HepG2 (cell line): ENCODE data around the gene OR4B1. TPM values are rescaled to one million over a fixed set of nuclear protein-coding genes. Genes with fewer than 3 reads are reported as not detected.

Source experiments
- ARID5B ChIP-seq: IDR thresholded peaks from 2 replicates; pipeline ENCODE4 v1.4.0; 2020; ENCODE audit warnings: mild to moderate bottlenecking, missing genetic modification reagents
- CTCF ChIP-seq: sonication (generic); formaldehyde crosslinking; IDR thresholded peaks from 2 replicates; pipeline ENCODE4 v1.5.0; 2020; ENCODE audit warnings: mild to moderate bottlenecking, missing genetic modification reagents, moderate library complexity
- GMEB1 ChIP-seq: sonication (generic); formaldehyde crosslinking; IDR thresholded peaks from 2 replicates; pipeline ENCODE4 v1.5.1; 2020; ENCODE audit warnings: missing genetic modification reagents, mild to moderate bottlenecking, borderline replicate concordance
- MTA1 ChIP-seq: sonication (generic); formaldehyde crosslinking; IDR thresholded peaks from 2 replicates; pipeline ENCODE4 v1.4.0; 2020; ENCODE audit warnings: missing genetic modification reagents, mild to moderate bottlenecking, borderline replicate concordance
- NFAT5 ChIP-seq: sonication (generic); formaldehyde crosslinking; IDR thresholded peaks from 2 replicates; pipeline ENCODE4 v1.4.0; 2020; ENCODE audit warnings: missing genetic modification reagents
- RAD21 ChIP-seq: fragments of 450-650 bp; formaldehyde crosslinking; IDR thresholded peaks from 2 replicates; pipeline ENCODE4 v1.5.0; 2020; ENCODE audit warnings: mild to moderate bottlenecking
- REL ChIP-seq: sonication (generic); formaldehyde crosslinking; conservative IDR thresholded peaks from 2 replicates; pipeline ENCODE4 v1.8.0; 2022; ENCODE audit warnings: mild to moderate bottlenecking, missing genetic modification reagents, moderate library complexity
- SMC3 ChIP-seq: IDR thresholded peaks from 2 replicates; pipeline ENCODE4 v1.6.1; 2011; ENCODE audit warnings: low read length, improper control_type of control experiment
- TCF12 ChIP-seq, 2 experiments: fragments of 450-650 bp in 1 of 2; sonication (generic) in 1 of 2; formaldehyde crosslinking in 1 of 2; IDR thresholded peaks; 2 replicates each; pipeline versions ENCODE4 v1.6.1 to v1.8.0; 2017 to 2022; ENCODE audit warnings: antibody characterized with exemption in 1 of 2, mild to moderate bottlenecking in 1 of 2, missing genetic modification reagents in 1 of 2, moderate library complexity in 1 of 2
- ZNF251 ChIP-seq: sonication (generic); formaldehyde crosslinking; IDR thresholded peaks from 2 replicates; pipeline ENCODE4 v1.9.0; 2021; ENCODE audit warnings: mild to moderate bottlenecking, missing genetic modification reagents
- ZNF33B ChIP-seq: sonication (generic); formaldehyde crosslinking; IDR thresholded peaks from 2 replicates; pipeline ENCODE4 v1.5.1; 2020; ENCODE audit warnings: mild to moderate bottlenecking, missing genetic modification reagents
- ZNF567 ChIP-seq: sonication (generic); formaldehyde crosslinking; IDR thresholded peaks from 2 replicates; pipeline ENCODE4 v1.8.1; 2023; ENCODE audit warnings: mild to moderate bottlenecking, missing genetic modification reagents, borderline replicate concordance
- ZNF572 ChIP-seq: sonication (generic); formaldehyde crosslinking; IDR thresholded peaks from 2 replicates; pipeline ENCODE4 v1.5.1; 2020; ENCODE audit warnings: mild to moderate bottlenecking, missing genetic modification reagents
- ZNF761 ChIP-seq: sonication (generic); formaldehyde crosslinking; conservative IDR thresholded peaks from 2 replicates; pipeline ENCODE4 v1.4.0; 2020; ENCODE audit warnings: mild to moderate bottlenecking, missing genetic modification reagents
- ZNF883 ChIP-seq: sonication (generic); formaldehyde crosslinking; IDR thresholded peaks from 2 replicates; pipeline ENCODE4 v1.5.1; 2020; ENCODE audit warnings: mild to moderate bottlenecking, missing genetic modification reagents; ENCODE audit errors: not compliant biosample characterization
- polyA plus RNA-seq, 8 experiments: library from polyadenylated mRNA; depleted of rRNA in 3 of 8; stranded (reverse) in 7 of 8; unstranded in 1 of 8; fragments of >200 nt; fragmentation: Illumina TruSeq in 4 of 8; extraction: Trizol in 4 of 8; gene quantifications; 2 replicates each; pipeline versions ENCODE4 v1.2.1 to v1.2.3, GENCODE V29; 2011 to 2016; ENCODE audit warnings: low read depth in 4 of 8, missing spikeins in 1 of 8, mixed read lengths in 1 of 8; ENCODE audit not compliant: insufficient read depth in 1 of 8
- total RNA-seq, 5 experiments: library from RNA; depleted of rRNA; stranded (reverse); fragments of >200 nt; fragmentation: Illumina TruSeq; extraction: Trizol; gene quantifications; 2 replicates each; pipeline ENCODE4 v1.2.3, GENCODE V29; 2016; ENCODE audit warnings: low read depth in 1 of 5

Gene OR4B1
- total and polyA plus RNA-seq, 2 of the 13 experiments (the other 11 are each of a cell fraction or from before 2014, with no cell fraction given) = not detected

GRCh38 chr11:48172818-48173609 lies 43.6 kb upstream of the OR4B1 start (continued):
- TF ChIP-seq ZNF572 (CRISPR knock-in tag) = 0 out of 2 replicates have a peak, but pooled peaks have one; percentile 16
- TF ChIP-seq ZNF251 (CRISPR knock-in tag) = no peak
- TF ChIP-seq NFAT5 (CRISPR knock-in tag) = no peak
- TF ChIP-seq SMC3 = peak; percentile 65
- no peak for TF ChIP-seq ZNF567 (CRISPR knock-in tag)
- peak; percentile 63 for TF ChIP-seq RAD21 (CRISPR knock-in tag)
- peak; percentile 89 for TF ChIP-seq CTCF (CRISPR knock-in tag)
- TF ChIP-seq ZNF33B (CRISPR knock-in tag) = no peak
- TF ChIP-seq ARID5B (CRISPR knock-in tag) = no peak
- no peak for TF ChIP-seq ZNF883 (CRISPR knock-in tag)
- no peak for TF ChIP-seq GMEB1 (CRISPR knock-in tag)
- no peak for TF ChIP-seq ZNF761
- no peak for TF ChIP-seq TCF12 (IDR thresholded peaks at IDR 0.05)
- TF ChIP-seq TCF12 (CRISPR knock-in tag; IDR thresholded peaks at IDR 0.05) = no peak
- TF ChIP-seq MTA1 = no peak
- no peak for TF ChIP-seq REL (CRISPR knock-in tag)
